Body of pancreas (tissue), 4 donors: ENCODE measurements around the gene KIF2C. TPM values are rescaled to one million over a fixed set of nuclear protein-coding genes. Genes with fewer than 3 reads are reported as not detected.

Source experiments
- ATAC-seq: fragments of 150-250 bp; one replicate; pipeline ENCODE4 v1.9.1; 2016
- DNase-seq, 4 donors: peaks; one replicate each; pipeline ENCODE4 v3.0.0-alpha.2; 2019
- H3K27ac ChIP-seq, 4 donors: fragments of 200-600 bp; sonication (generic); 1 replicate in 3 of 4; 2 replicates in 1 of 4; pipeline versions ENCODE4 v1.5.1 to v1.6.1; 2016 to 2019; ENCODE audit warnings: mild to moderate bottlenecking in 1 of 4, mixed read lengths in 1 of 4, moderate library complexity in 1 of 4
- H3K27me3 ChIP-seq, 2 donors: fragments of 200-600 bp; sonication (generic); one replicate each; pipeline ENCODE4 v1.6.0; 2016; ENCODE audit warnings: mild to moderate bottlenecking in 1 of 2
- H3K36me3 ChIP-seq, 2 donors: fragments of 200-600 bp; sonication (generic); replicated peaks in 1 of 2; 2 replicates each; pipeline ENCODE4 v1.5.1; 2016; ENCODE audit warnings: low read depth in 2 of 2; ENCODE audit not compliant: insufficient read depth in 1 of 2
- H3K4me1 ChIP-seq: fragments of 200-600 bp; sonication (generic); one replicate; pipeline ENCODE4 v1.6.0; 2016
- H3K4me3 ChIP-seq, 2 donors: fragments of 200-600 bp; sonication (generic); 1 replicate in 1 of 2; 2 replicates in 1 of 2; pipeline ENCODE4 v1.5.1; 2016 to 2019
- H3K9me3 ChIP-seq, 3 donors: fragments of 200-600 bp; sonication (generic); 1 replicate in 2 of 3; 2 replicates in 1 of 3; pipeline ENCODE4 v1.5.1; 2016
- CTCF ChIP-seq, 7 experiments: fragments of 450-650 bp in 4 of 7; fragments of 200-600 bp in 3 of 7; sonication (generic) in 3 of 7; IDR thresholded peaks; one replicate each; pipeline ENCODE4 v1.5.1; 2016 to 2019; ENCODE audit warnings: antibody characterized with exemption in 7 of 7
- POLR2A ChIP-seq, 3 donors: fragments of 450-650 bp; IDR thresholded peaks; one replicate each; pipeline ENCODE4 v1.6.1; 2016; ENCODE audit warnings: antibody characterized with exemption in 3 of 3, mild to moderate bottlenecking in 2 of 3
- WGBS, 2 donors: methylation state at CpG; one replicate each; pipeline ENCODE4 v1.1.5; 2017; 5-methylcytosine and 5-hydroxymethylcytosine counted together
- intact Hi-C: fragments of 100-400 bp; cut with DNase I; formaldehyde crosslinking; loops from one replicate; pipeline ENCODE4 v1.15.1; 2023
- total RNA-seq, 2 donors: library from RNA; depleted of rRNA; stranded (reverse); fragments of >200 nt; gene quantifications; one replicate each; pipeline ENCODE4 v1.1.0, GENCODE V29; 2016

KIF2C gene
- total RNA-seq, 2 donors from 2014 or later = not detected

- no peak for ATAC-seq
- WGBS, 2 donors = 68 to 75% methylated on average over 12 to 27 of the region's 27 CpGs
- no peak overlapping the region for H3K4me3 ChIP-seq
- H3K36me3 ChIP-seq = no peaks in the 10 kb centered on the region
- no peaks in the 10 kb centered on the region for H3K9me3 ChIP-seq
- TF ChIP-seq POLR2A (IDR thresholded peaks at IDR 0.05) = no peak
- no peak for TF ChIP-seq CTCF (IDR thresholded peaks at IDR 0.05)
- H3K4me1 ChIP-seq = peaks cover 11% of the 10 kb centered on the region
- intact Hi-C loops = no loop called here
- no peak for DNase-seq
- H3K27ac ChIP-seq = no peak overlapping the region
- H3K27me3 ChIP-seq = no peaks in the 10 kb centered on the region
Observed at GRCh38 chr1:44724955-44725698, 14.5 kb upstream of the KIF2C start.

GRCh38 chr1:44730741-44731512 is 8.7 kb upstream of the KIF2C start, which contains the start of gene RNU5D-1:
Gene RNU5D-1, minus strand, starts transcription at chr1:44731170.
- intact Hi-C loops = no loop called here
- Histone ChIP-seq H3K4me1 (peaks cover 15% of the 10 kb centered on the region), H3K9me3 (no peaks in the 10 kb centered on the region), H3K27me3 (no peaks in the 10 kb centered on the region), H3K36me3 (no peaks in the 10 kb centered on the region), H3K4me3 (no peak within 1 kb of the TSS), H3K27ac (peak within 1 kb of the TSS; percentile 74 to 97 (median 88))
- 1% methylated on average over 19 of the region's 19 CpGs for WGBS, 2 donors
- ATAC-seq (peak; percentile 89), DNase-seq (peak; percentile 95 to 97 (median 96))
- TF ChIP-seq POLR2A (IDR thresholded peaks at IDR 0.05) (peak; percentile 86 to 100 (median 100)), CTCF (IDR thresholded peaks at IDR 0.05) (peak; percentile 60 to 96 (median 90))

GRCh38 chr1:44733365-44733764 is 6.3 kb upstream of the KIF2C start:
- no peak for DNase-seq
- WGBS, 2 donors = 60 to 68% methylated on average over 1 of the region's 1 CpG
- Histone ChIP-seq H3K27me3 (no peaks in the 10 kb centered on the region), H3K27ac (no peak overlapping the region), H3K36me3 (no peaks in the 10 kb centered on the region), H3K4me3 (no peak overlapping the region), H3K4me1 (peaks cover 15% of the 10 kb centered on the region), H3K9me3 (no peaks in the 10 kb centered on the region)
- TF ChIP-seq CTCF (IDR thresholded peaks at IDR 0.05) (no peak), POLR2A (IDR thresholded peaks at IDR 0.05) (no peak)
- no peak for ATAC-seq
- intact Hi-C loops = no loop called here

- ATAC-seq (no peak), DNase-seq (no peak)
- Histone ChIP-seq H3K4me1 (peaks cover 15% of the 10 kb centered on the region), H3K27ac (no peak overlapping the region), H3K9me3 (no peaks in the 10 kb centered on the region), H3K36me3 (no peaks in the 10 kb centered on the region), H3K27me3 (no peaks in the 10 kb centered on the region), H3K4me3 (no peak overlapping the region)
- intact Hi-C loops = no loop called here
- WGBS, 2 donors = 60 to 63% methylated on average over 1 of the region's 1 CpG
- TF ChIP-seq CTCF (IDR thresholded peaks at IDR 0.05) = no peak
- no peak for TF ChIP-seq POLR2A (IDR thresholded peaks at IDR 0.05)
Observed at GRCh38 chr1:44733784-44734183, 5.9 kb upstream of the KIF2C start.
